Measurements from ENCODE around the gene ZNF100. TPM values are rescaled to one million over a fixed set of nuclear protein-coding genes. Genes with fewer than 3 reads are reported as not detected.

The ZNF100 gene
- total and polyA plus RNA-seq, 2 of the 4 experiments (the other 2 are of a cell fraction): 2.2 to 5.9 TPM

- in situ Hi-C loops (cut with MboI; ENCODE audit: low sequenced_read_pairs) (no loop called here), dilution Hi-C loops (cut with HindIII; ENCODE audit: low sequenced_read_pairs, unreplicated experiment) (no loop called here), intact Hi-C loops (cut with micrococcal nuclease) (no loop called here)
- Histone ChIP-seq H3K79me1 (ENCODE audit: low read depth in 1 of 2, low read length in 2 of 2) (no peaks in the 10 kb centered on the region), H4K20me1 (ENCODE audit: insufficient read depth, low read length) (no peaks in the 10 kb centered on the region), H4K5ac (ENCODE audit: low read depth, low read length) (no peak overlapping the region), H3K23ac (ENCODE audit: low read depth, low read length) (no peak overlapping the region), H3K14ac (replicated peaks; ENCODE audit: low read depth, low read length) (no peak overlapping the region), H3K27ac (ENCODE audit: insufficient read depth, low read length) (no peak overlapping the region), H3K36me3 (ENCODE audit: control insufficient read depth, insufficient read depth, low read length) (no peaks in the 10 kb centered on the region), H3K9me1 (ENCODE audit: insufficient read depth, low read length) (no peaks in the 10 kb centered on the region), H3K4me3 (ENCODE audit: insufficient read depth, low read depth, low read length) (no peak overlapping the region), H3K18ac (ENCODE audit: low read depth, low read length) (no peak overlapping the region), H2AK9ac (replicated peaks; ENCODE audit: low read depth, low read length, poor library complexity) (no peak overlapping the region), H2BK15ac (ENCODE audit: low read depth, low read length) (no peak overlapping the region), H3K9ac (ENCODE audit: low read depth, low read length) (no peak overlapping the region), H3K4me2 (ENCODE audit: low read depth, low read length) (no peak overlapping the region), H4K8ac (ENCODE audit: low read depth in 2 of 2, low read length in 2 of 2) (no peak overlapping the region), H2BK120ac (ENCODE audit: low read depth, low read length) (no peak overlapping the region), H2AFZ (replicated peaks; ENCODE audit: low read length, poor library complexity) (no peak overlapping the region), H2AK5ac (ENCODE audit: low read depth, low read length) (no peak overlapping the region), H4K91ac (ENCODE audit: insufficient read depth, low read depth, low read length) (no peak overlapping the region), H3K4me1 (ENCODE audit: control insufficient read depth, insufficient read depth, low read length) (no peaks in the 10 kb centered on the region), H3K27me3 (ENCODE audit: control insufficient read depth, insufficient read depth, low read length) (no peaks in the 10 kb centered on the region), H3K56ac (ENCODE audit: extremely low read depth, insufficient read depth, low read length) (no peak overlapping the region), H2BK20ac (ENCODE audit: low read depth, low read length) (no peak overlapping the region), H3K4ac (ENCODE audit: low read depth, low read length) (no peak overlapping the region), H2BK5ac (ENCODE audit: low read depth, low read length, poor library complexity, severe bottlenecking) (no peak overlapping the region), H3K9me3 (ENCODE audit: control insufficient read depth, insufficient read depth, low read length) (peaks cover 21% of the 10 kb centered on the region)
- no TSS peak for BruUV-seq (replicated peaks)
- ChIA-PET POLR2A (ENCODE audit: unreplicated experiment) (no interaction called here), CTCF (no interaction called here)
- ATAC-seq (ENCODE audit: low read depth): no peak
- no peak for DNase-seq
- WGBS, 2 experiments (ENCODE audit: extremely low coverage in 2 of 2, insufficient read length in 1 of 2): no CpG with 5 or more reads among the region's 1 CpG
- TF ChIP-seq BHLHE40 (IDR thresholded peaks at IDR 0.05; ENCODE audit: low read depth, low read length): no peak
- no peak for TF ChIP-seq CTCF (conservative IDR thresholded peaks at IDR 0.05; ENCODE audit: low read depth, low read length)
- no peak for TF ChIP-seq ELK1 (IDR thresholded peaks at IDR 0.05; ENCODE audit: borderline replicate concordance, low read depth, low read length)
- no peak for TF ChIP-seq SMC3 (IDR thresholded peaks at IDR 0.05; ENCODE audit: low read depth, low read length)
- TF ChIP-seq RAD21 (IDR thresholded peaks at IDR 0.05; ENCODE audit: low read length): no peak
- no peak for TF ChIP-seq FOS (IDR thresholded peaks at IDR 0.05; ENCODE audit: low read depth, low read length)
- TF ChIP-seq POLR2A (IDR thresholded peaks at IDR 0.05; ENCODE audit: low read depth, low read length): no peak
- no peak for TF ChIP-seq MXI1 (IDR thresholded peaks at IDR 0.05; ENCODE audit: borderline replicate concordance, low read depth, low read length)
- TF ChIP-seq RCOR1 (IDR thresholded peaks at IDR 0.05; ENCODE audit: insufficient replicate concordance, low read length): no peak
- no peak for TF ChIP-seq CEBPB (IDR thresholded peaks at IDR 0.05; ENCODE audit: low read depth, low read length)
- no peak for TF ChIP-seq RFX5 (IDR thresholded peaks at IDR 0.05; ENCODE audit: low read depth, low read length)
- no peak for TF ChIP-seq MAZ (IDR thresholded peaks at IDR 0.05; ENCODE audit: borderline replicate concordance, low read depth, low read length)
- TF ChIP-seq NFE2L2 (IDR thresholded peaks at IDR 0.05; ENCODE audit: low read depth, low read length): no peak
- TF ChIP-seq USF2 (IDR thresholded peaks at IDR 0.05; ENCODE audit: low read depth, low read length): no peak
- TF ChIP-seq CHD1 (IDR thresholded peaks at IDR 0.05; ENCODE audit: low read depth, low read length): no peak
- TF ChIP-seq MAFK (IDR thresholded peaks at IDR 0.05; ENCODE audit: low read depth, low read length): no peak
These were observed 75.7 kb downstream of the ZNF100 start for GRCh38 chr19:21691661-21692060.
